Endothelial cell of umbilical vein (primary cell): Measurements from ENCODE around the gene KCTD20. TPM values are rescaled to one million over a fixed set of nuclear protein-coding genes. Genes with fewer than 3 reads are reported as not detected.

Experiments used
- BruUV-seq: library from RNA; stranded (reverse); fragments of 400-500 nt; replicated peaks from 2 replicates; lab custom pipeline; 2021; lab: Mats Ljungman, UMichigan
- CTCF ChIA-PET: fragments of 300-600, 350-600 bp; sonication (Branson Sonifier 250); formaldehyde crosslinking; loops from one replicate; lab custom pipeline; 2021; ENCODE audit warnings: antibody characterized with exemption, inconsistent platforms; lab: Charles Lee
- POLR2A ChIA-PET: fragments of 300-600, 350-600 bp; sonication (Branson Sonifier 250); formaldehyde crosslinking; loops from one replicate; lab custom pipeline; 2021; ENCODE audit warnings: antibody characterized with exemption, inconsistent platforms; lab: Charles Lee
- DNase-seq: peaks from one replicate; pipeline ENCODE4 v3.0.0-alpha.2; 2011; ENCODE audit warnings: low read depth, low spot score
- FAIRE-seq: peaks from 2 replicates; lab custom pipeline; 2011; peaks lifted over from hg19 to GRCh38; lab: Jason Lieb, UNC
- H2AFZ ChIP-seq: 2 replicates; pipeline ENCODE4 v1.6.0; 2012; ENCODE audit warnings: low read depth, low read length, control low read depth, inconsistent platforms
- H3K27ac ChIP-seq: 2 replicates; pipeline ENCODE4 v1.5.1; 2011; ENCODE audit warnings: low read depth, mild to moderate bottlenecking, control low read depth, low read length, moderate library complexity; ENCODE audit not compliant: insufficient read depth
- H3K27me3 ChIP-seq, 2 experiments: 2 replicates each; pipeline versions ENCODE4 v1.6.0 to v1.6.1; 2011; ENCODE audit warnings: low read length in 2 of 2, mixed read lengths in 1 of 2; ENCODE audit not compliant: control insufficient read depth in 2 of 2, insufficient read depth in 2 of 2
- H3K36me3 ChIP-seq, 2 experiments: 2 replicates in 1 of 2; 3 replicates in 1 of 2; pipeline ENCODE4 v1.5.1; 2011; ENCODE audit warnings: low read length in 2 of 2, mild to moderate bottlenecking in 1 of 2, moderate library complexity in 1 of 2; ENCODE audit not compliant: control insufficient read depth in 2 of 2, insufficient read depth in 2 of 2; ENCODE audit errors: extremely low read depth in 1 of 2
- H3K4me1 ChIP-seq: 3 replicates; pipeline ENCODE4 v1.5.1; 2011; ENCODE audit warnings: mild to moderate bottlenecking, low read length; ENCODE audit not compliant: control insufficient read depth, insufficient read depth; ENCODE audit errors: extremely low read depth
- H3K4me2 ChIP-seq: 2 replicates; pipeline ENCODE4 v1.6.1; 2011; ENCODE audit warnings: low read length, control low read depth, mixed read lengths; ENCODE audit not compliant: insufficient read depth
- H3K4me3 ChIP-seq, 3 experiments: fragments of 200-600 bp in 1 of 3; sonication (generic), shearing (Covaris generic) in 1 of 3; replicated peaks in 1 of 3; 2 replicates each; pipeline ENCODE4 v1.5.1; 2011 to 2016; ENCODE audit warnings: control low read depth in 3 of 3, low read length in 3 of 3, mild to moderate bottlenecking in 2 of 3, inconsistent platforms in 1 of 3, low read depth in 1 of 3, moderate library complexity in 1 of 3; ENCODE audit not compliant: insufficient read depth in 1 of 3
- H3K79me2 ChIP-seq: 2 replicates; pipeline ENCODE4 v1.6.0; 2012; ENCODE audit warnings: low read length, inconsistent platforms; ENCODE audit not compliant: control insufficient read depth, insufficient read depth
- H3K9ac ChIP-seq: replicated peaks from 2 replicates; pipeline ENCODE3; 2011; ENCODE audit warnings: low read length, control low read depth; ENCODE audit not compliant: insufficient read depth; ENCODE audit errors: extremely low read depth
- H3K9me1 ChIP-seq: replicated peaks from 3 replicates; pipeline ENCODE4 v1.6.0; 2011; ENCODE audit warnings: mild to moderate bottlenecking, low read length; ENCODE audit not compliant: control insufficient read depth, insufficient read depth; ENCODE audit errors: extremely low read depth
- H3K9me3 ChIP-seq: replicated peaks from 2 replicates; pipeline ENCODE4 v1.5.1; 2012; ENCODE audit warnings: low read length, inconsistent platforms; ENCODE audit not compliant: control insufficient read depth, insufficient read depth
- H4K20me1 ChIP-seq: replicated peaks from 2 replicates; pipeline ENCODE3; 2011; ENCODE audit warnings: mild to moderate bottlenecking, low read length; ENCODE audit not compliant: control insufficient read depth, insufficient read depth; ENCODE audit errors: extremely low read depth
- EZH2 ChIP-seq: IDR thresholded peaks from 2 replicates; pipeline ENCODE4 v1.6.1; 2012; ENCODE audit warnings: borderline replicate concordance, low read depth, mild to moderate bottlenecking, moderate library complexity, low read length, inconsistent platforms; ENCODE audit not compliant: severe bottlenecking
- FOS ChIP-seq: IDR thresholded peaks from 2 replicates; pipeline ENCODE4 v1.6.1; 2011; ENCODE audit warnings: mild to moderate bottlenecking, low read length, moderate library complexity, borderline replicate concordance; ENCODE audit not compliant: insufficient read depth
- GATA2 ChIP-seq: IDR thresholded peaks from 2 replicates; pipeline ENCODE4 v1.7.0; 2011; ENCODE audit warnings: low read depth, mild to moderate bottlenecking, moderate library complexity, mixed read lengths, low read length; ENCODE audit not compliant: insufficient read length, insufficient read depth
- JUN ChIP-seq: IDR thresholded peaks from 2 replicates; pipeline ENCODE4 v1.6.1; 2011; ENCODE audit warnings: borderline replicate concordance, low read depth; ENCODE audit not compliant: insufficient read length, insufficient read depth
- MAX ChIP-seq: IDR thresholded peaks from 2 replicates; pipeline ENCODE4 v1.6.1; 2011; ENCODE audit not compliant: insufficient read depth, insufficient read length
- MYC ChIP-seq: IDR thresholded peaks from one replicate; pipeline ENCODE4 v1.6.1; 2011; ENCODE audit warnings: mild to moderate bottlenecking, low read depth, low read length
- POLR2A ChIP-seq: IDR thresholded peaks from 2 replicates; pipeline ENCODE4 v1.6.1; 2012; ENCODE audit warnings: low read depth, mild to moderate bottlenecking, control low read depth, low read length
- POLR2AphosphoS5 ChIP-seq: IDR thresholded peaks from 2 replicates; pipeline ENCODE4 v1.6.1; 2012; ENCODE audit warnings: low read depth, mild to moderate bottlenecking, control low read depth, low read length, moderate library complexity; ENCODE audit not compliant: insufficient read depth
- dilution Hi-C: fragments of 300-500 bp; cut with MboI; formaldehyde crosslinking; loops from one replicate; pipeline ENCODE4 v1.15.0; 2019; ENCODE audit warnings: low sequenced_read_pairs; ENCODE audit not compliant: extremely low pct_ligation_motif_present
- intact Hi-C: fragments of 100-400 bp; cut with micrococcal nuclease; formaldehyde crosslinking; loops from one replicate; pipeline ENCODE4 v1.10.0; 2022
- polyA plus RNA-seq, 4 experiments: library from polyadenylated mRNA; depleted of rRNA in 3 of 4; stranded (reverse) in 3 of 4; unstranded in 1 of 4; fragments of >200 nt; gene quantifications; 2 replicates each; pipeline versions ENCODE4 v1.2.1 to v1.2.3, GENCODE V29; 2011 to 2012; ENCODE audit warnings: missing spikeins in 1 of 4
- total RNA-seq: library from RNA; stranded (reverse); gene quantifications from 2 replicates; pipeline ENCODE4 v1.2.3, GENCODE V29; 2021
- TF ChIP-seq, protein P1 (sequence below), 2 donors: IDR thresholded peaks; 1 replicate in 1 of 2; 2 replicates in 1 of 2; pipeline ENCODE4 v1.5.1; 2011; ENCODE audit warnings: low read length in 2 of 2, mild to moderate bottlenecking in 2 of 2, moderate library complexity in 2 of 2, control low read depth in 1 of 2, inconsistent platforms in 1 of 2, low read depth in 1 of 2; ENCODE audit not compliant: insufficient read depth in 1 of 2; ENCODE audit errors: extremely low read depth in 1 of 2

Gene KCTD20
- total and polyA plus RNA-seq, 2 donors (not counting 3 experiments of a cell fraction or from before 2014, with no cell fraction given), result 26.2 to 47.2 TPM

- BruUV-seq, result no TSS peak
- ChIA-PET POLR2A (interaction anchor here (0.6 kb wide), 1 partner anchor 127 kb away, joined by 6 read pairs; no protein-coding TSS in a partner anchor), CTCF (interaction anchor here (0.6 to 1.1 kb wide), 3 partner anchors 8 to 75 kb away, joined by 3 to 5 read pairs (median 3); no protein-coding TSS in a partner anchor)
- no peak for FAIRE-seq
- Histone ChIP-seq H3K9me3 (no peaks in the 10 kb centered on the region), H3K9me1 (no peaks in the 10 kb centered on the region), H3K79me2 (no peaks in the 10 kb centered on the region), H4K20me1 (no peaks in the 10 kb centered on the region), H2AFZ (no peak overlapping the region), H3K4me1 (no peaks in the 10 kb centered on the region), H3K4me3 (no peak overlapping the region), H3K36me3 (no peaks in the 10 kb centered on the region), H3K4me2 (no peak overlapping the region), H3K27ac (no peak overlapping the region), H3K9ac (no peak overlapping the region), H3K27me3 (no peaks in the 10 kb centered on the region)
- intact Hi-C loops, result no loop called here
- TF ChIP-seq, protein P1, sequence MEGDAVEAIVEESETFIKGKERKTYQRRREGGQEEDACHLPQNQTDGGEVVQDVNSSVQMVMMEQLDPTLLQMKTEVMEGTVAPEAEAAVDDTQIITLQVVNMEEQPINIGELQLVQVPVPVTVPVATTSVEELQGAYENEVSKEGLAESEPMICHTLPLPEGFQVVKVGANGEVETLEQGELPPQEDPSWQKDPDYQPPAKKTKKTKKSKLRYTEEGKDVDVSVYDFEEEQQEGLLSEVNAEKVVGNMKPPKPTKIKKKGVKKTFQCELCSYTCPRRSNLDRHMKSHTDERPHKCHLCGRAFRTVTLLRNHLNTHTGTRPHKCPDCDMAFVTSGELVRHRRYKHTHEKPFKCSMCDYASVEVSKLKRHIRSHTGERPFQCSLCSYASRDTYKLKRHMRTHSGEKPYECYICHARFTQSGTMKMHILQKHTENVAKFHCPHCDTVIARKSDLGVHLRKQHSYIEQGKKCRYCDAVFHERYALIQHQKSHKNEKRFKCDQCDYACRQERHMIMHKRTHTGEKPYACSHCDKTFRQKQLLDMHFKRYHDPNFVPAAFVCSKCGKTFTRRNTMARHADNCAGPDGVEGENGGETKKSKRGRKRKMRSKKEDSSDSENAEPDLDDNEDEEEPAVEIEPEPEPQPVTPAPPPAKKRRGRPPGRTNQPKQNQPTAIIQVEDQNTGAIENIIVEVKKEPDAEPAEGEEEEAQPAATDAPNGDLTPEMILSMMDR (IDR thresholded peaks at IDR 0.05; ENCODE audit: extremely low read depth in 1 of 2, insufficient read depth in 1 of 2, low read depth in 1 of 2, low read length in 2 of 2), result no peak
- no peak for TF ChIP-seq MYC
- TF ChIP-seq POLR2A, result no peak
- dilution Hi-C loops, result no loop called here
- no peak for DNase-seq
Observed at GRCh38 chr6:36432151-36432671, 10.6 kb upstream of the KCTD20 start.

- H3K9me1 ChIP-seq, result no peaks in the 10 kb centered on the region
- no peaks in the 10 kb centered on the region for H3K27me3 ChIP-seq
- no peak overlapping the region for H3K9ac ChIP-seq
- no peaks in the 10 kb centered on the region for H3K36me3 ChIP-seq
- intact Hi-C loops, result no loop called here
- ChIA-PET POLR2A (no interaction called here), CTCF (no interaction called here)
- no TSS peak for BruUV-seq
- DNase-seq (no peak), FAIRE-seq (no peak)
- no peak overlapping the region for H3K4me3 ChIP-seq
- no peaks in the 10 kb centered on the region for H3K79me2 ChIP-seq
- TF ChIP-seq EZH2 (no peak), MAX (no peak), GATA2 (no peak), JUN (no peak), POLR2A (no peak), POLR2AphosphoS5 (no peak), FOS (no peak), MYC (no peak)
- TF ChIP-seq, protein P1 (IDR thresholded peaks at IDR 0.05; ENCODE audit: extremely low read depth in 1 of 2, insufficient read depth in 1 of 2, low read depth in 1 of 2, low read length in 2 of 2), result no peak
- peaks cover 5% of the 10 kb centered on the region for H3K4me1 ChIP-seq
- dilution Hi-C loops, result no loop called here
- no peak overlapping the region for H2AFZ ChIP-seq
- H4K20me1 ChIP-seq, result no peaks in the 10 kb centered on the region
- H3K27ac ChIP-seq, result no peak overlapping the region
- H3K4me2 ChIP-seq, result no peak overlapping the region
- H3K9me3 ChIP-seq, result no peaks in the 10 kb centered on the region
Observed at GRCh38 chr6:36436466-36436865, 6.3 kb upstream of the KCTD20 start.
